Adrenal gland (tissue), 5 donors: ENCODE results near the gene ARHGAP44.

Experiments used
- POLR2A ChIP-seq, 2 donors: fragments of 450-650 bp; IDR thresholded peaks; one replicate each; pipeline ENCODE4 v1.6.1; 2017; ENCODE audit warnings: antibody characterized with exemption in 2 of 2, mild to moderate bottlenecking in 2 of 2, moderate library complexity in 1 of 2
- TF ChIP-seq, protein P1 (sequence below), 6 experiments: fragments of 450-650 bp in 4 of 6; fragments of 200-600 bp in 2 of 6; sonication (generic) in 1 of 6; IDR thresholded peaks; 1 replicate in 5 of 6; 2 replicates in 1 of 6; pipeline versions ENCODE4 v1.5.1 to v1.8.0; 2016 to 2021; ENCODE audit warnings: antibody characterized with exemption in 6 of 6, mild to moderate bottlenecking in 2 of 6, moderate library complexity in 1 of 6
- donor health status: DM: no; HTN: no; CAD: no.

DNA sequence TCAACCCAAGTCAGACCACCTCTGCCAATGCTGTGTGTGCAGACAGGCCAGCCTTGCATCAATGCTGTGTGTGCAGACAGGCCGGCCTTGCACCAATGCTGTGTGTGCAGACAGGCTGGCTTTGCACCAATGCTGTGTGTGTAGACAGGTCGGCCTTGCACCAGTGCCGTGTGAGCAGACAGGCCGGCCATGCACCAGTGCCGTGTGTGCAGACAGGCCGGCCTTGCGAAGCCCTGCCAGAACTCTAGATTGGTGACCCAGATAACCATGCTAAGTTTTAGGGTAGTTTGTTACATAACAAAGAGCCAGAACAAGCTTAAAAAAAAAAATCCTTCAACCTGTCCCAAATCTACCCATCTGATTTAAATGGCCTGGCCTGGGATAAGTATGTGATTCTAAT is 174.2 kb downstream of the ARHGAP44 start:
- TF ChIP-seq, protein P1, sequence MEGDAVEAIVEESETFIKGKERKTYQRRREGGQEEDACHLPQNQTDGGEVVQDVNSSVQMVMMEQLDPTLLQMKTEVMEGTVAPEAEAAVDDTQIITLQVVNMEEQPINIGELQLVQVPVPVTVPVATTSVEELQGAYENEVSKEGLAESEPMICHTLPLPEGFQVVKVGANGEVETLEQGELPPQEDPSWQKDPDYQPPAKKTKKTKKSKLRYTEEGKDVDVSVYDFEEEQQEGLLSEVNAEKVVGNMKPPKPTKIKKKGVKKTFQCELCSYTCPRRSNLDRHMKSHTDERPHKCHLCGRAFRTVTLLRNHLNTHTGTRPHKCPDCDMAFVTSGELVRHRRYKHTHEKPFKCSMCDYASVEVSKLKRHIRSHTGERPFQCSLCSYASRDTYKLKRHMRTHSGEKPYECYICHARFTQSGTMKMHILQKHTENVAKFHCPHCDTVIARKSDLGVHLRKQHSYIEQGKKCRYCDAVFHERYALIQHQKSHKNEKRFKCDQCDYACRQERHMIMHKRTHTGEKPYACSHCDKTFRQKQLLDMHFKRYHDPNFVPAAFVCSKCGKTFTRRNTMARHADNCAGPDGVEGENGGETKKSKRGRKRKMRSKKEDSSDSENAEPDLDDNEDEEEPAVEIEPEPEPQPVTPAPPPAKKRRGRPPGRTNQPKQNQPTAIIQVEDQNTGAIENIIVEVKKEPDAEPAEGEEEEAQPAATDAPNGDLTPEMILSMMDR (IDR thresholded peaks at IDR 0.05) = no peak
- no peak for TF ChIP-seq POLR2A (IDR thresholded peaks at IDR 0.05)
